ENCODE measurements around the gene GMPPB.

The GMPPB gene

GRCh38 chr3:49673121-49673714 lies 50.5 kb downstream of the GMPPB start:
- DNase-seq (ENCODE audit: low read depth in 1 of 2, low spot score in 1 of 2), result no peak

GRCh38 chr3:49671291-49672288 lies 52.2 kb downstream of the GMPPB start:
- peak; percentile 41 to 59 for DNase-seq (ENCODE audit: low read depth in 1 of 2, low spot score in 1 of 2)

GRCh38 chr3:49670940-49671290 lies 52.8 kb downstream of the GMPPB start:
- no peak for DNase-seq (ENCODE audit: low read depth in 1 of 2, low spot score in 1 of 2)

Measured in activated T-helper 1 cell treated with anti-CD3 and anti-CD28 coated beads, Interleukin-2, amount 50 U/mL, for 16 hours (primary cell).